ENCODE measurements around the gene NME5. TPM values are rescaled to one million over a fixed set of nuclear protein-coding genes. Genes with fewer than 3 reads are reported as not detected.
A peak's percentile ranks its signal among the peaks of the same experiment; 100 is the strongest.
"Not testable (repeated sequence)": the region's sequence is repeated elsewhere in the genome, so short reads cannot be mapped to it uniquely, and the experiment has no call there.

Gene NME5
- polyA plus RNA-seq, 5 donors: 10.2 to 12.1 (median 10.7) TPM

GRCh38 chr5:138082033-138082432 is 57.2 kb downstream of the NME5 start:
- DNase-seq: no peak

- DNase-seq: no peak
Observed at GRCh38 chr5:138078006-138078643, 61.1 kb downstream of the NME5 start.

GRCh38 chr5:138077064-138077696 is 62.0 kb downstream of the NME5 start:
- peak; percentile 24 to 43 for DNase-seq

DNA sequence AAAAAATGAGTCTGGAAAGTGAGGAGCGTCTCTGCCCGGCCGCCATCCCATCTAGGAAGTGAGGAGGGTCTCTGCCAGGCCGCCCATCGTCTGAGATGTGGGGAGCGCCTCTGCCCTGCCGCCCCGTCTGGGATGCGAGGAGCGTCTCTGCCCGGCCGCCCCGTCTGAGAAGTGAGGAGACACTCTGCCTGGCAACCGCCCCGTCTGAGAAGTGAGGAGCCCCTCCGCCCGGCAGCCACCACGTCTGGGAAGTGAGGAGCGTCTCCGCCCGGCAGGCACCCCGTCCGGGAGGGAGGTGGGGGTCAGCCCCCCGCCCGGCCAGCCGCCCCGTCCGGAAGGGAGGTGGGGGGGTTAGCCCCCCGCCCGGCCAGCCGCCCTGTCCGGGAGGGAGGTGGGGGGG is 69.2 kb downstream of the NME5 start:
- DNase-seq: not testable (repeated sequence)

GRCh38 chr5:138068742-138069600 is 70.3 kb downstream of the NME5 start:
- peak in 1 of 2 donors; percentile 35 for DNase-seq

- no peak for DNase-seq
Observed at GRCh38 chr5:138067945-138068344, 71.3 kb downstream of the NME5 start.

Other genes with a start within 250 kb of the NME5 start
- gene PKD2L2, start 250.0 kb downstream of the NME5 start, polyA plus RNA-seq (ENCODE audit: insufficient read depth in 1 of 5, insufficient read length in 5 of 5, low replicate concordance in 1 of 5): under 1 TPM; 0.28 to 0.51 (median 0.38) TPM
- gene FAM13B, start 106.3 kb downstream of the NME5 start, polyA plus RNA-seq (ENCODE audit: insufficient read depth in 1 of 5, insufficient read length in 5 of 5, low replicate concordance in 1 of 5): 10 to 100 TPM; 30.5 to 58.9 (median 51.2) TPM
- gene WNT8A, start 55.4 kb downstream of the NME5 start, polyA plus RNA-seq (ENCODE audit: insufficient read depth in 1 of 5, insufficient read length in 5 of 5, low replicate concordance in 1 of 5): not detected
- gene BRD8, start 39.2 kb upstream of the NME5 start, polyA plus RNA-seq (ENCODE audit: insufficient read depth in 1 of 5, insufficient read length in 5 of 5, low replicate concordance in 1 of 5): 100 to 1,000 TPM; 107 to 197 (median 186) TPM
- gene KIF20A, start 39.7 kb upstream of the NME5 start, polyA plus RNA-seq (ENCODE audit: insufficient read depth in 1 of 5, insufficient read length in 5 of 5, low replicate concordance in 1 of 5): 10 to 100 TPM; 32.3 to 94.5 (median 49.2) TPM
- 10 to 100 TPM; 46.2 to 67.0 (median 59.3) TPM for gene CDC23, start 73.9 kb upstream of the NME5 start, polyA plus RNA-seq (ENCODE audit: insufficient read depth in 1 of 5, insufficient read length in 5 of 5, low replicate concordance in 1 of 5)
- gene GFRA3, start 135.2 kb upstream of the NME5 start, polyA plus RNA-seq (ENCODE audit: insufficient read depth in 1 of 5, insufficient read length in 5 of 5, low replicate concordance in 1 of 5): 1 to 10 TPM; 2.7 to 5.5 (median 3.2) TPM
- 10 to 100 TPM in 3 of 5 donors, 1 to 10 TPM in 2; 5.7 to 16.4 (median 10.2) TPM for gene CDC25C, start 192.4 kb upstream of the NME5 start, polyA plus RNA-seq (ENCODE audit: insufficient read depth in 1 of 5, insufficient read length in 5 of 5, low replicate concordance in 1 of 5)
- gene FAM53C, start 198.8 kb upstream of the NME5 start, polyA plus RNA-seq (ENCODE audit: insufficient read depth in 1 of 5, insufficient read length in 5 of 5, low replicate concordance in 1 of 5): 10 to 100 TPM; 37.8 to 46.9 (median 40.3) TPM
- 10 to 100 TPM; 58.7 to 86.0 (median 76.6) TPM for gene KDM3B, start 213.3 kb upstream of the NME5 start, polyA plus RNA-seq (ENCODE audit: insufficient read depth in 1 of 5, insufficient read length in 5 of 5, low replicate concordance in 1 of 5)

Data from right lung (tissue), 5 donors.